ENCODE results near the gene TMEM14A.

TMEM14A gene, protein sequence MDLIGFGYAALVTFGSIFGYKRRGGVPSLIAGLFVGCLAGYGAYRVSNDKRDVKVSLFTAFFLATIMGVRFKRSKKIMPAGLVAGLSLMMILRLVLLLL

GRCh38 chr6:52670502-52671409, at the start of gene TMEM14A:
TSS of gene TMEM14A (plus strand) at chr6:52671113. CDS start at chr6:52677103, 5,990 bp downstream.
- H3K4me3 Mint-ChIP-seq: peak within 1 kb of the TSS; percentile 91 to 93
- no peaks in the 10 kb centered on the region for H3K27me3 Mint-ChIP-seq
- peaks cover 42% of the 10 kb centered on the region for H3K4me1 Mint-ChIP-seq
- peak within 1 kb of the TSS; percentile 60 to 83 for H3K27ac Mint-ChIP-seq
- H3K9me3 Mint-ChIP-seq: no peaks in the 10 kb centered on the region
- peak; percentile 92 for DNase-seq
- ATAC-seq: peak; percentile 98

GRCh38 chr6:52621631-52622030, 49.3 kb upstream of the TMEM14A start:
- Mint-ChIP-seq H3K4me1 (no peaks in the 10 kb centered on the region), H3K27me3 (no peaks in the 10 kb centered on the region), H3K27ac (no peak overlapping the region), H3K9me3 (no peaks in the 10 kb centered on the region), H3K4me3 (no peak overlapping the region)
- ATAC-seq (no peak), DNase-seq (no peak)

GRCh38 chr6:52622810-52623209, 48.1 kb upstream of the TMEM14A start:
- no peak for DNase-seq
- no peak overlapping the region for H3K27ac Mint-ChIP-seq
- no peaks in the 10 kb centered on the region for H3K4me1 Mint-ChIP-seq
- H3K9me3 Mint-ChIP-seq: no peaks in the 10 kb centered on the region
- ATAC-seq: no peak
- no peak overlapping the region for H3K4me3 Mint-ChIP-seq
- H3K27me3 Mint-ChIP-seq: no peaks in the 10 kb centered on the region

- Mint-ChIP-seq H3K27me3 (no peaks in the 10 kb centered on the region), H3K4me1 (peaks cover 13% of the 10 kb centered on the region), H3K27ac (no peak overlapping the region), H3K4me3 (no peak overlapping the region), H3K9me3 (no peaks in the 10 kb centered on the region)
- DNase-seq: no peak
- ATAC-seq: no peak
Measured at GRCh38 chr6:52632011-52632410, 38.9 kb upstream of the TMEM14A start.

DNA sequence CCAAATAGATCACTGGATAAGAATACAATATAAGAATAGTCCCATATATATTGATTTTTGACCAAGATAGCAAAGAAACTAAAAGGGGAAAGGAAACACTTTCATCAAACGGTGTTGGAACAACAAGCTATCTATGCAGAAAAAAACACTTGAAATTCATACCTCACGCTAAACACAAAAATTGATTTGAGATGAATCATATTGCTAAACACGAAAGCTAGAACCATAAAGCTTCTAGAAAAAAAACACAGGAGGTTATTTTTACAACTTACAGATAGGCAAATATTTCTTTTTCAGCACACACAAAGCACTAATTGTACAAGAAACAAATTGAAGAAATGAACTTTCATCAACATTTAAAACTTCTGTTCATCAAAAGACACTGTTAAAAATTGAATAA, 36.7 kb upstream of the TMEM14A start:
- Mint-ChIP-seq H3K27ac (no peak overlapping the region), H3K9me3 (no peaks in the 10 kb centered on the region), H3K27me3 (no peaks in the 10 kb centered on the region), H3K4me1 (peaks cover 13% of the 10 kb centered on the region), H3K4me3 (no peak overlapping the region)
- DNase-seq: no peak
- no peak for ATAC-seq

DNA sequence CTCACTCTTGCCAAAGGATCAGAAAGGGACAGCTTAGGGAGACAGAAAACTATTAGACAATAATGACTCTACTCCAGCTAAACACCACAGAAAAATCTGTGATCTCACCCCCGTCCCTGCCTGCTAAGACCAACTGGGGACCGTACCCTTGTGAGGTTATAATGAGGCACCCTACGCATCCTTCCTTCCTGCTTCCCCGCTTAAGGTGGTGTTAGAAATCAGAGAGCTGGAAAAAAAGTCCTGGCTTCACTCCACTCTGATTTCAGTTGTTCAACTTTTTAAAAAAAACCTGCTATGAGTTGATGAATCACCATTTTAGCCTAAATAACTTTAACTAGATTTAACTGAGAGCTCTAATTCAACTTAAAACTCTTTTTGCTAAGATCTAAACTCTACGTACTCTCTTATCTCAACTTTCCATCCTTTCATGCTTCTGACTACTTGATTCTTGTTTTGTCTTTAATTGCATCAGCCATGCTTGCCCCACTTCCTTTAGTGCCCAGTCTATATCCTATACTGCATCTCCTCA, 35.8 kb upstream of the TMEM14A start:
- Mint-ChIP-seq H3K4me1 (peaks cover 13% of the 10 kb centered on the region), H3K4me3 (peak overlapping the region; percentile 4 to 18), H3K9me3 (no peaks in the 10 kb centered on the region), H3K27ac (peak overlapping the region; percentile 1 to 95), H3K27me3 (peaks cover 5% of the 10 kb centered on the region)
- peak; percentile 74 for ATAC-seq
- DNase-seq: no peak

GRCh38 chr6:52636830-52637229, 34.1 kb upstream of the TMEM14A start:
- Mint-ChIP-seq H3K27ac (no peak overlapping the region), H3K4me3 (no peak overlapping the region), H3K9me3 (no peaks in the 10 kb centered on the region), H3K4me1 (peaks cover 20% of the 10 kb centered on the region), H3K27me3 (peaks cover 18% of the 10 kb centered on the region)
- ATAC-seq (no peak), DNase-seq (no peak)

DNA sequence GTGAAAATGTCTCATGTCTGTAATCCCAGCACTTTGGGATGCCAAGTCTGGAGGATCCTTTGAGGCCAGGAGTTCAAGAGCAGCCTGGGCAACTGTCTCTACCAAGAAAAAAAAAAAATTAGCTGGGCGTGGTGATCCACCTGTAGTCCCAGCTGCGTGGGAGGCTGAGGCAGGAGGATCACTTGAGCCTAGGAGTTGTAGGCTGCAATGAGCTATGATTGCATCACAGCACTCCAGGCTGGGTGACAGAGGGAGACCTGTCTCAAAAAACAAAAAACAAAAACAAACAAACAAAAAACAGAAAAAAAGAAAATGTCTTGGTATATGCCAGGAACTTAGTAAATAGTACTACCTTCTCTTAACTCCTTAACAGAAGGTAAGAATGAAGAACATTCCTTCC, 31.4 kb upstream of the TMEM14A start:
- no peak for ATAC-seq
- Mint-ChIP-seq H3K4me1 (peaks cover 18% of the 10 kb centered on the region), H3K27me3 (peaks cover 18% of the 10 kb centered on the region), H3K4me3 (no peak overlapping the region), H3K27ac (no peak overlapping the region), H3K9me3 (no peaks in the 10 kb centered on the region)
- no peak for DNase-seq

- Mint-ChIP-seq H3K27ac (no peak overlapping the region), H3K4me3 (no peak overlapping the region), H3K9me3 (no peaks in the 10 kb centered on the region), H3K4me1 (peaks cover 11% of the 10 kb centered on the region), H3K27me3 (peaks cover 18% of the 10 kb centered on the region)
- ATAC-seq: no peak
- no peak for DNase-seq
Measured at GRCh38 chr6:52640170-52640569, 30.7 kb upstream of the TMEM14A start.

DNA sequence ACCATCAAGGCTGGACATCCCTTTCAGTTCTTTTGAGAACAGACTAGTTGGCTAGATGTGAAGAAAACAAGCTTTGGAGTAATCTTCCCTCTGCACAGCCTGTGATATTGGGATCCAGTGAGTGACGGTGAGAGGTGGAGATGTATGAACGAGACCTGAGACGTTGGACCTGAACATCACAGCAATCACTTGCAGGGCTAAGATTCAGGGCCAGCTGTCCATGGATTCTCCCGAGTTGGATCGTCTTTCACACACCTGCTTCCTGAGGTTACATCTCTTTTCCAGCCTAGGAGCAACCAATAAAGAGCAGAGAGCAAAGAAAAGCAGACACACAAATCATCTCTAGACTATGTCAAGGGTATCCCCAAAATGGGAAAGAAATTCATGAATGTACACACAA, 30.0 kb upstream of the TMEM14A start:
- Mint-ChIP-seq H3K27me3 (peaks cover 18% of the 10 kb centered on the region), H3K27ac (no peak overlapping the region), H3K4me1 (peaks cover 7% of the 10 kb centered on the region), H3K9me3 (no peaks in the 10 kb centered on the region), H3K4me3 (no peak overlapping the region)
- ATAC-seq: no peak
- DNase-seq: no peak

DNA sequence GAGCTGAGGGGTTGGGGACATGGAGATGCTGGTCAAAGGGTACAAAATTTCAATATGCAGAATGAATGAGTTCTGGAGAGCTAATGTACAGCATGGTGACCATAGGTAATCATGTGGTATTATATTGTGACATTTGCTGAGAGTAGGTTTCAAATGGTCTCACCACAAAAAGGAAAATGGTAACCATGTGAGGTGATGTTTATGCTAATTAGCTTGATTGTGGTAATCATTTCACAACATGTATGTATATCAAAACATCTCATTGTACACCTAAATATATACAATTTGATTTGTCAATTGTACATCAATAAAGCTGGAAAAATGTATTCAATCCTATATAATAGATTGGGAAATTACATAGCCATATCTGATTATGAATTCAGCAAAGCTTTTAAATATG, 29.5 kb upstream of the TMEM14A start:
- DNase-seq: no peak
- Mint-ChIP-seq H3K4me3 (no peak overlapping the region), H3K9me3 (no peaks in the 10 kb centered on the region), H3K27me3 (peaks cover 18% of the 10 kb centered on the region), H3K4me1 (peaks cover 7% of the 10 kb centered on the region), H3K27ac (no peak overlapping the region)
- ATAC-seq: peak; percentile 39

- H3K9me3 Mint-ChIP-seq: no peaks in the 10 kb centered on the region
- DNase-seq: no peak
- H3K4me3 Mint-ChIP-seq: no peak overlapping the region
- no peak for ATAC-seq
- peaks cover 7% of the 10 kb centered on the region for H3K4me1 Mint-ChIP-seq
- no peak overlapping the region for H3K27ac Mint-ChIP-seq
- H3K27me3 Mint-ChIP-seq: peaks cover 20% of the 10 kb centered on the region
Measured at GRCh38 chr6:52641826-52642225, 29.1 kb upstream of the TMEM14A start.

GRCh38 chr6:52642368-52642767, 28.5 kb upstream of the TMEM14A start:
- Mint-ChIP-seq H3K4me3 (no peak overlapping the region), H3K9me3 (no peaks in the 10 kb centered on the region), H3K4me1 (peaks cover 7% of the 10 kb centered on the region), H3K27ac (no peak overlapping the region), H3K27me3 (peaks cover 24% of the 10 kb centered on the region)
- DNase-seq (no peak), ATAC-seq (no peak)

DNA sequence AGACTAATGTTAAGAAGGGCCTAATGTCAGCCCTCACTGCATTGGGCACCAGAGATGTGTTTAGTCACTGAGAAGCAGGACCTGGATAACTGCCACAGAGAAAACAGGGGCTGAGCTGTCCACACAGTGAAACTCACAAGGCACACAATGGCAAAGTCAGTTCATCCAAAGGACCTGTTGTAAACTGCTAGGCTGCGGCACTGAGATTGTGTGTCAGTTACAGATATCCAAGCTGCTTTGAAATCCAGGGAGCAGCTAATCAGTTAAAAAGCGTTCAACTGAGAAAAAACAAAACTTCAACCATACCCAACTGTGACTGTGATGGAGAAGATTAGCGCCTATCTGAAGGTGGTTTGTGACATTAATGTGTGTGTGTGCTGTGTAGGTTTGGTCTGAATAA, 27.8 kb upstream of the TMEM14A start:
- H3K9me3 Mint-ChIP-seq: no peaks in the 10 kb centered on the region
- no peak overlapping the region for H3K27ac Mint-ChIP-seq
- no peak for DNase-seq
- peaks cover 24% of the 10 kb centered on the region for H3K27me3 Mint-ChIP-seq
- H3K4me3 Mint-ChIP-seq: no peak overlapping the region
- H3K4me1 Mint-ChIP-seq: peaks cover 7% of the 10 kb centered on the region
- no peak for ATAC-seq

DNA sequence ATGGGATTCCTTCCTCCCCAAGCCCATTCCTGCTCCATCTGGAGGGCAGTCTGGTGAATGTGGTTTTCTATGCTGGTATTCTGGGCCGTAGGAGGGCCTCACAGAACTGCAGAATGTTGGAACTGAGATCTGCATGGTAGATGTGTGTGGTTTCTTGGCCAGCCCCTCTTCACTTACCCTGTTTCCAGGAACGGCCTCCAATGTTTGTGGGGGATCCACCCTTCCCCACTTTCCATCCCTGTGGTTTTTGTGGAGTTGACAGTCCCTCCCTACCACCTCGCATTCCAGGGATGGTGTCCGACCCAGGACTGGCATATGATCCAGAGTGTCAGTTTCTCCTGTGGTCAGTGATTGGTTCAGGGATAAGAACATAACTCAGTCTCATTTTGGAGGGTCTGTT, 26.7 kb upstream of the TMEM14A start:
- H3K27ac Mint-ChIP-seq: no peak overlapping the region
- no peaks in the 10 kb centered on the region for H3K9me3 Mint-ChIP-seq
- peaks cover 7% of the 10 kb centered on the region for H3K4me1 Mint-ChIP-seq
- DNase-seq: no peak
- H3K27me3 Mint-ChIP-seq: peaks cover 24% of the 10 kb centered on the region
- H3K4me3 Mint-ChIP-seq: no peak overlapping the region
- no peak for ATAC-seq

DNA sequence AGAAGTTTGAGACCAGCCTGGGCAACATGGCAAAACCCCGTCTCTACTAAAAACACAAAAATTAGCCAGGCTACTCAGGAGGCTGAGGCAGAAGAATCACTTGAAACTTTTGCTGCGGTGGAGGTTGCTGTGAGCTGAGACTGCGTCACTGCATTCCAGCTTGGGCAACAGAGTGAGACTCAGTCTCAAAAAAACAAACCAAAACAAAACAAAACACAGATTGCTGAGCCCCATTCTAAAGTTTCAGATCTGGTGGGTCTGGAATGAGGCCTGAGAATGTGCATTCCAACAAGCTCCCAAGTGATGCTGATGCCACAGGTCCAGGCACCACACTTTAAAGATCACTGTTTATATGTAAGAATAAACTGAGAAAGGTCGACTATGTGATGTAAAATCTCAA, 24.9 kb upstream of the TMEM14A start:
- no peak for ATAC-seq
- H3K9me3 Mint-ChIP-seq: no peaks in the 10 kb centered on the region

More for the DNA sequence above, 24.9 kb upstream of the TMEM14A start:
- DNase-seq: no peak
- peaks cover 11% of the 10 kb centered on the region for H3K27me3 Mint-ChIP-seq
- H3K4me3 Mint-ChIP-seq: no peak overlapping the region
- peaks cover 8% of the 10 kb centered on the region for H3K4me1 Mint-ChIP-seq
- H3K27ac Mint-ChIP-seq: no peak overlapping the region

All from stimulated activated naive CD8-positive, alpha-beta T cell treated with anti-CD3 and anti-CD28 coated beads, Interleukin-15, amount 100 ng/mL, for 72 hours (primary cell).